DMS153 (cell line): ENCODE measurements around the gene IGLL5.
"Not testable (repeated sequence)": the region's sequence is repeated elsewhere in the genome, so short reads cannot be mapped to it uniquely, and the experiment has no call there.

Experiments used
- DNase-seq: peaks from one replicate; lab custom pipeline; 2025; lab: John Stamatoyannopoulos, UW

The IGLL5 gene

DNA sequence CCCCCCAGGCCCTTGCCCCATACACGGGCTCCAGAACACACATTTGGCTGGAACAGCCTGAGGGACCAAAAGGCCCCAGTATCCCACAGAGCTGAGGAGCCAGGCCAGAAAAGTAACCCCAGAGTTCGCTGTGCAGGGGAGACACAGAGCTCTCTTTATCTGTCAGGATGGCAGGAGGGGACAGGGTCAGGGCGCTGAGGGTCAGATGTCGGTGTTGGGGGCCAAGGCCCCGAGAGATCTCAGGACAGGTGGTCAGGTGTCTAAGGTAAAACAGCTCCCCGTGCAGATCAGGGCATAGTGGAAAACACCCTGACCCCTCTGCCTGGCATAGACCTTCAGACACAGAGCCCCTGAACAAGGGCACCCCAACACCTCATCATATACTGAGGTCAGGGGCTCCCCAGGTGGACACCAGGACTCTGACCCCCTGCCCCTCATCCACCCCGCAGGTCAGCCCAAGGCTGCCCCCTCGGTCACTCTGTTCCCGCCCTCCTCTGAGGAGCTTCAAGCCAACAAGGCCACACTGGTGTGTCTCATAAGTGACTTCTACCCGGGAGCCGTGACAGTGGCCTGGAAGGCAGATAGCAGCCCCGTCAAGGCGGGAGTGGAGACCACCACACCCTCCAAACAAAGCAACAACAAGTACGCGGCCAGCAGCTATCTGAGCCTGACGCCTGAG is 13.1 kb downstream of the IGLL5 start:
- DNase-seq: not testable (repeated sequence)

DNA sequence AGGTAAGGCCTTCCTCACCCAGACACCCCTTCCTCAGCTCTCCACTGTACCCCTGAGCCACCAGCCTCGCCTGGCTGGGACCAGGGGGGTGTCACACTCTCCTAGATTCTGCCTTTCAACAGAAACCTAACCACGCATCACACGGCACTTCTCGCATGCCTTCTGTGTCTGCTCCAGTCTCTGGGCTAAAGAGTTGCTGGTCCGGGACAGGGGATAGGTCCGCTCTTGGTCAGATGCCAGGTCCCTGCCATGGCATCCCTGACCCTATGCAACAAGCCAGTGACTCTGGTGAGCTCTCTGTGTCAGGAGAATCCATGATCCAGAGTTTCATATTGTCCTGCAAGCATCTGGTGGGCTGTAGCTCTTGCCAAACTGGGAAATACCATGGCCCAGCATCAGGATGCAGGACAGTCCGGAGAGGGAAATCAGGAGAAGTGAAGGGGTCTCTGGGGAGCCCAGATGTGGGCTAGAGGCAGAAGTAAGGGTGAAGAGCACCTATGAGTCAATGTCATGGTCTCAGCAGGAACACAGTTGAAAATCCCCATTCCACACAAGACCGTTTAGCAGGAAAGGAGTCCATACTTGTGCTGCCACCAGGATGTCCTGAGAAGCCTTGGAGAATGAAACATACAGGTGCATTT is 14.1 kb downstream of the IGLL5 start:
- DNase-seq: no peak

DNA sequence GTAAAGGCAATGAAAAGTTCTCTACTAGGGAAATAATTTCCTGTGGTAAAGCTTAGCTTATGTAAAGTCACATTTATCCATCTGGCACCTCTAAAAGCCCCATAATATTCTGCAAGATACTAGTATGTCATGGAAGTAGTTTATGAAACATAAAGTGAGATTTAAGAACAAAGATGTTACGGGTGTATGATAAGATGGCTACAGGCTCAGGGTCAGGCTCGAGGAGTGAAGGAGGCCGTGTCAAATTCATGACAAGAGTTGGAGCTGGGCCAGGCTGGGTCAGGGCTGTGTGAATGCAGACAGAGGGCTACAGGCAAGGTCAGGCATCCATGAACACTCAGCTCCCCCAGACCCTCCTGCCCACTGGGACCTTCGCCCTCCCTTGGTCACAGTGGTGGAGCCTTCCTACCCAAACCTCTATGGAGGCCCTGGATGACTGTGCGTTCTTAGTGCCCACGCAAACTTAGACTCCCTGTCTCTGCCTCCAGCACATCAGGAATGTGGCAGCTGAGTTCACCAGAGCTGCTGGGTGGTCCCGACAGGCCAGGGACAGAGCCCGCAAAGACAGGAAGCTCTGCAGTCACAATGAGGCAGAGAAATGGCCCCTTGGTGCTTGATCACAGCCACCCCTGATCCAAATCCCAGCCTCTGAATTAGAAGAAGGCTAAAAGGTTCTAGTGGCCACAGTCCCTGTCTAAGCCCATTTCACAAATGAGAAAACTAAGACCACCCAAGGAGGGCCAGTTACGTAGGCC is 14.8 kb downstream of the IGLL5 start:
- DNase-seq: no peak

DNA sequence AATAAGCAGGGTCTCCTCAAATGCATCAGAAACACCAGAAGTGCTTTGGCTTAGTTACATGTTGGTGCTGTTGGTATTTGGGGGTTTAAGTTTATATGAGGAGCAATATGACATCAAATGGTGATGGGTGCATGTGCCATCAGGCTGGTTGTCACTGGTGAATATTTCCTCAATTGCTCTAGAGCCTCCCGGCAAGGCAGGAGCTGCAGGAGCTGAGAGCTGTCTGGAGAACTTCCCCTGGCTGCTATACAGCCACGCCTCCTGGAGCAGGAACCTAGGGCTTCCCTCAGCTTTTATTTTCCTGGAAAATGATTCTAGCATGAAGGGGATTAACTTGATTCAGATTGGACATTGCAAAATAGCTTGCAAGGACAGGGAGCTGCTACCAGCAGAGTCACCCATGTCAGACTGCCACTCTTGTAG is 15.8 kb downstream of the IGLL5 start:
- no peak for DNase-seq

DNA sequence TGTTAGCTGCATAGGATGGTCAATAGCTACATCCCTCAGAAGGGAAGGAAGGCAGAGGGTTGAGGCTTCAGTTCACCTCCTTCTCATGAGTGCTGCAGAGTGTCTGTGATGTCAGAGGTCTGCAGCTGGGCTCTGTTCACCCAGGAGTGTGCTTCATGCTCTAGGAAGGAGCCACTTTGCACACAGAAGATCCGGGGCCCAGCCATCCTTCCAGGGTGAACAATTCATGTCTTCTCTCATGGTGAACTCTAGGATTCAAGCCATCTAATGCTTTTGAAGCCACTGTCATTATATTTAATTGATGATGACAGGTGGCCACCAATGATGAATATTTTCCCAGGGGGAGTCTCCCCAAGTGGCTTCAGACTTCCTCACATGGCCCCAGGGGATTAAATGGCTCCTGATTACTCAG is 16.2 kb downstream of the IGLL5 start:
- DNase-seq: not testable (repeated sequence)

DNA sequence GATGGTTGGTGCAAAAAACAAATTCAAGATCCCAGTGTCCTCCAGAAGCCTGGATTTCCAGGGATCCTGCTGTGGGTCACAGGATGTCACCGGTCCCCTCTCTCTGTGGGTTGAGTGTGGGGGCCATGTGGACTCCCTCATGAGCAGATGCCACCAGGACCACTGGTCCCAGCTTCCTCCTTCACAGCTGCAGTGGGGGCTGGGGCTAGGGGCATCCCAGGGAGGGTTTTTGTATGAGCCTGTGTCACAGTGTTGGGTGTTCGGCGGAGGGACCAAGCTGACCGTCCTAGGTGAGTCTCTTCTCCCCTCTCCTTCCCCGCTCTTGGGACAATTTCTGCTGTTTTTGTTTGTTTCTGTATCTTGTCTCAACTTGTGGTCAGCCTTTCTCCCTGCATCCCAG is 17.1 kb downstream of the IGLL5 start:
- not testable (repeated sequence) for DNase-seq

DNA sequence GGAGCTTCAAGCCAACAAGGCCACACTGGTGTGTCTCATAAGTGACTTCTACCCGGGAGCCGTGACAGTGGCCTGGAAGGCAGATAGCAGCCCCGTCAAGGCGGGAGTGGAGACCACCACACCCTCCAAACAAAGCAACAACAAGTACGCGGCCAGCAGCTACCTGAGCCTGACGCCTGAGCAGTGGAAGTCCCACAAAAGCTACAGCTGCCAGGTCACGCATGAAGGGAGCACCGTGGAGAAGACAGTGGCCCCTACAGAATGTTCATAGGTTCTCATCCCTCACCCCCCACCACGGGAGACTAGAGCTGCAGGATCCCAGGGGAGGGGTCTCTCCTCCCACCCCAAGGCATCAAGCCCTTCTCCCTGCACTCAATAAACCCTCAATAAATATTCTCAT is 18.8 kb downstream of the IGLL5 start:
- not testable (repeated sequence) for DNase-seq

DNA sequence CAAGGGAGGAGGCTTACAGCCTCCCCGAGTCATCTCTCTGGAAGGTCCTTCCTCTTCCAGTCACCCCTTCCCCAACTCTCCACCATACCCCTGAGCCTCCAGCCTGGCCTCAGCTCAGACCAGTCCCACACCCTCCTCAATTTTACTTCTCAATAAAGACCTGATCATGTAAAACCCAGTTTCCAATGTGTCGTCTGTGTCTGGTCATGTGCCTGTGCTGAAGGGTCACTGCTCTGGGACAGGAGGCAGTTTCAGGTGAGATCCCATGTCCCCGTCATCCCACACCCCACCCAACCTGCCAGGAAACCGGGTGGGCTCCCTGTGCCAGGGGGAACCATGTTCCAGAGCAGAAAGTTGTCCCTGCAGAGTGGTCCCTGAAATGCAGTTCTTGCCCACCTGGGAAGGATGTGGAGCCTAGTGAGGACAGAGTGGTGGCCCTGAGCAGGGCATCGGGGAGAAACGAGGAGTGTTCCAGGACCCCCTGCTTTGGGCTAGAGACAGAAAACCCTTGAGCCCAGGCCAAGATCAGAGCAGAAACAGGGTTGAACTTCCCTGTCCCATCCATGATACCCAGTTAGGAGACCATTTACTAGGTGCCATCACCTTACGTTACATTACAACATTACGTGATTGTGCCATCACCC is 19.4 kb downstream of the IGLL5 start:
- no peak for DNase-seq

DNA sequence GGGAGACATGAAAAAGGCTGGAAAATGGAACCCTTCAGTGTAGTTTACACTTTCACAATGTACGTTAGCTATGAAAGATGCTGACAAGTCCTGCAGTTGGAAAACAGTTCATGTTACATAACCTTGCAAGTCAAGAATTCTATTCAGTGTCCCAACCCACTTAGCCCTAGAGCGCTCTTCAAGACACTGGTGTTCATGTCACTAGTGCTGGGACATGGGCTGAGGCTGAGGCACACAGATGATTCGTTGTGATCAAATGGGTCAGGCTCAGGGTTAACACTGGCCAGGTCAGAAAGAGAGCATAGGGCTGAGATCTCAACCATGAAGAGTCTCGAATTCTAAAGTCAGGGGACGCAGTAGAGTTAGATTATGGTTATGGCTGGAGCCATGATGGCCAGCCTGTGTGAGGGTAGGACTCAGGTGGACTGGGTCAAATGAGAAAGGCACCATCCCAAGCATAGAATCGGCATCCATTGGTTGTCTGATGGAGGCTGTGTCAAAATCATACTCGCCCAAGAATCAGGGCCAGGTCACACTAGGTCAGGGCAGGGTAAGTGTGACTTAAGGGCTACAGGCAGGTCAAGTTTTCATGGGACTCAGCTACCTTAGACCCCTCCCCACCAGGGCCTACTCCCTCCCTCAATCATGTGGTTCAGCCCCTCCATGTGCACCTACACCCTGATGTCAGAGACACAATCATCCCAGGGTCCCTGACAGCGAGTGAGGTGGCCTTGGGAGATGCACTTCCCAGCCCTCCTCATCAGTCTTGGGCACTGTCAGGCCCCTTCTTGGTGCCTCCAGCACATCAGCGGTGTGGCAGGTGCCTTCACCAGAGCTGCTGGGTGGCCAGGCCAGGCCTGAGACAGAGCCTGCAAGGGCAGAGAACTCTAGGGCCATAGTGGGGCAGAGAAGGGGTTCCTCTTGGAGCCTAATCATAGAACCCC is 20.2 kb downstream of the IGLL5 start:
- no peak for DNase-seq

DNA sequence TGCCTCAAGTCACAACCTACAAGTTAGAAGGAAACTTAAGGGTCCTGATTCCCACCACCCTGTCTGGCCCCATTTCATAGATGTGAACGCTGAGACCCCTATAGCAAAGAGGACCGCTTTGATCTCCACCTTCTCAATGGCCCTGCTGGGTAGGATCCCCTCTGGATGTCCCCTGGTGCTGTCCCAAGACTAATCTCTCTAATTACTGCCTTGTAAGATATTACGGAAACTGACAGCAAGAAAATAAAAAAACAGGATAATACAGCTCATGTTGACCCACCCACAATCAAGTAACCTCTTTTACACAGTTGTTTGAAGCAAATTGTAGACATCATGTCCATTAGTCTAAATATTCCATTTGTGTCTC is 20.9 kb downstream of the IGLL5 start:
- no peak for DNase-seq

DNA sequence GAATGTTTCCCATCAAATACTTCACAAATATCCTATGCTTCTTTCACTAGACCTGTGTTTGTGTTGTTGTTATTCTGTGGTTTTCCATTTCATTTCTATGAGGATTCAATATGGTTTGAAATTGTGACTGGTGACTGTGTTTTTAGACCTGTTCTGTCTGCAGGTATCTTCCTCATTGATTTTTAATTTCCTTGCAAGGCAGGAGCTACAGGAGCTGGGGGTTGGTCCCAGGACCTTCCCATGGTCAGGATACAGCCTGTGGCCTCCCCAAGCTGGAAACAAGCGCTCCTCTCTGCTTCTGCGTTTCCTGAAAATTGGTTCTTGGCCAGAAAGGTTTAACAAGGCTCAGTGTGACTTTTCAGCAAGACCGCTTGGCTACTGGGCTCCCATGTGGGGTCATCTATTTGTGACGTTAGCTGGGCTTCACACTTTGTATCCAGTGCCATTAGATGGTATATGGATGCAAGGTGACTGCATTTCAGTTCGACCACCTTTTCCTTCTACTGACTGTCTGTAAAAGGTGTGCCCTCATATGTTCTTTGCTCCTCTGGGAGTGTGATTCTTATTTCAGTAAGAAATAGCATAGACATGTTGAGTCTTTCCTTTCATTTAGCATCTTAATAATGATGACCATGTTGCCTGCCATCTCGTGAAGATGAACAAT is 21.5 kb downstream of the IGLL5 start:
- DNase-seq: no peak

DNA sequence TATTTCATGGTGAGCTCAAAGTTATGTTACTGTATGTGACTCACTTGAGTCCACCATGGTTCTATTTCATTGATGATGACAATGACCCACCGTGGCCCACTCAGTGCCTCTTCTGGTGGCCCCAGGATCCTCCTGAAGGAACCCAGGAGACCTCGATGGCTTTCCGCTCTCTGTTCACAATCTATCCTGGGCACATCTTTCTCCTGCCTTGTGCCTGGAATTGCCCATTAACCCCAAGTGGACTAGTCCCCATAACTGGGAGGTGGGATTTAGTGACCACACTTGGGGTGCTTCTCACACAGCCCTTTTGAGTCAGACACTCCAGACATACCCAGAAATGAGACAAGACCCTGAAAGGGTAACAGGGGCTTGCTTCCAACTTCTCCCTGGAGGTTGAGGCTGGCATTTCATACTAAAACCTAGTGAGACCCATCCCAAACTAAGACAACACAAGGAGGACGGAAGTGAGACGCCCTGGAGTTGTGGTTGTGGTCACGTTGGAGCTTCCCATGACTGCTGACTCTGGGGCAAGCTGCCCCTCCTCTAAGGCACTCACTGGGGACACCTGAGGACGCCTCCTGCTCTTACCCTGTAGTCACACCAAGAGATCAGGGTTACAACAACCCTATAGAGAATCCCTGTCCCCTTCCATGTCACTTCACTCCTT is 22.1 kb downstream of the IGLL5 start:
- no peak for DNase-seq

DNA sequence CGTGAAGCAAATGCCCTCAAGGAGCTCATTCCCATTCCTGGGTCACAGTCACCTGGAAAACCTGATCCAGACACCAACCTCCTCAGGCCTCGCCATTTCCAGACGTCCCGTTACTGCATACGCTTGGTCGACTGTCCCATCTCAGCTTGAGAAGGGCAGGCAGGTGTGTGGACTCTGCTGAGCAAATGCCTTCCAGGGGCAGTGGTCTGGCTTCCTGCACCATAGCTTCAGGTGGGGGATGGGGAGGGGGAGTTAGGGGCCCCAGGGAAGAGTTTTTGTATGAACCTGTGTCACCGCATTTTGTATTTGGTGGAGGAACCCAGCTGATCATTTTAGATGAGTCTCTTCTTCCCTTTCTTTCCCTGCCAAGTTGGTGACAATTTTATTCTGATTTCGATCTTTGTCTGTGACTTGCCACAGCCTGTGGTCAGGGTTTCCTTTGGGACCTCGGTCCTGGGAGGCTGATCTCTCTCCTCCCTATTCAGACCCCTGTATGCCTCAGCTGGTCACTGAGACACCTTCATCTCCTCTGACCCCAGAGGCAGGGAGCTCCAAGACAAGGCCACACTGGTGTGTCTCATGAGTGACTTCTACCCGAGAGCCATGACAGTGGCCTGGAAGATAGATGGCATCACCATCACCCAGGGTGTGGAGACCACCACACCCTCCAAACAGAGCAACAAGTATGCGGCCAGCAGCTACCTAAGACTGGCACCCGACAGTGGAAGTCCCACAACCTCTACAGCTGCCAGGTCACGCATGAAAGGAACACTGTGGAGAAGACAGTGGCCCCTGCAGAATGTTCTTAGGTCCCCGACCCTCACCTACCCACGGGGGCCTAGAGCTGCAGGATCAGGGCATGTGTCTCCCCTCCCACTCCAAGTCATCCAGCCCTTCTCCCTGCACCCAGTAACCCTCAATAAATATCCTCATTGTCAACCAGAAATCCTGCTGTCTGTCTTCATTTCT is 22.9 kb downstream of the IGLL5 start:
- DNase-seq: no peak

DNA sequence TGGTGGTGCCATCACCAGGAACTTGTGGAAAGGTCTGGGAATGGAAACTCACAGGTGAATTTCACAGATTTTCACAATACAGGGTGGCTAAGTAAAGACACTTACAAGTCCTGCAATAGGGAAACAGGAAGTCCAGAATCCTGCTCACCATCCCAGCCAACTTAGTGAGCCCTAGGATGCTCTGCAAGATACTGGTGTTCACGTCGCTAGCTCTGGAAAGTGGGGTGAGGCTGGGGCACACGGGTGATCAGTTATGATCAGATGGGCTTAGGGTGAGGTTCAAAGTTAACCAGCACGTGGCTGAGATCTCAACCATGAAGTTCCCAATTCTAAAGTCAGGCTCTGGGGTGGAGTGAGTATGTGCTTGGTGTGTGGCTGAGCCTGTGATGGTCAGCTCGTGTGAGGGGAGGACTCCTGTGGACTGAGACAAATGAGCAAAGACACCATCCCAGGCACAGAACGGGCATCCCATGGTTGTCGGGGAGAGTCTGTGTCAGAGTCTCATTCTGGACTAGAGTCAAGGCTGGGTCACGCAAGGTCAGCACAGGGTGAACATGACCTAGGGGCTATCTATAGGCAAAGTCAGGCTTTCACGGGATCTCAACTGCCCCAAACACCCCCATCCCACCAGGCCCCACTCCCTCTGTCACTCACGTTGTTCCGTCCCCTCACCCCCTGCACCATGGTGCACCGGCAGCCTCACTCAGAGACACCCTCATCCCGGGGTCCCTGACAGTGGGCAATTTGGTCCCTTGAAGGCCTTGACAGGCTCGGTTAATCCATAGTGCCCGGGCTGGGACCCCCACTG is 23.9 kb downstream of the IGLL5 start:
- no peak for DNase-seq

DNA sequence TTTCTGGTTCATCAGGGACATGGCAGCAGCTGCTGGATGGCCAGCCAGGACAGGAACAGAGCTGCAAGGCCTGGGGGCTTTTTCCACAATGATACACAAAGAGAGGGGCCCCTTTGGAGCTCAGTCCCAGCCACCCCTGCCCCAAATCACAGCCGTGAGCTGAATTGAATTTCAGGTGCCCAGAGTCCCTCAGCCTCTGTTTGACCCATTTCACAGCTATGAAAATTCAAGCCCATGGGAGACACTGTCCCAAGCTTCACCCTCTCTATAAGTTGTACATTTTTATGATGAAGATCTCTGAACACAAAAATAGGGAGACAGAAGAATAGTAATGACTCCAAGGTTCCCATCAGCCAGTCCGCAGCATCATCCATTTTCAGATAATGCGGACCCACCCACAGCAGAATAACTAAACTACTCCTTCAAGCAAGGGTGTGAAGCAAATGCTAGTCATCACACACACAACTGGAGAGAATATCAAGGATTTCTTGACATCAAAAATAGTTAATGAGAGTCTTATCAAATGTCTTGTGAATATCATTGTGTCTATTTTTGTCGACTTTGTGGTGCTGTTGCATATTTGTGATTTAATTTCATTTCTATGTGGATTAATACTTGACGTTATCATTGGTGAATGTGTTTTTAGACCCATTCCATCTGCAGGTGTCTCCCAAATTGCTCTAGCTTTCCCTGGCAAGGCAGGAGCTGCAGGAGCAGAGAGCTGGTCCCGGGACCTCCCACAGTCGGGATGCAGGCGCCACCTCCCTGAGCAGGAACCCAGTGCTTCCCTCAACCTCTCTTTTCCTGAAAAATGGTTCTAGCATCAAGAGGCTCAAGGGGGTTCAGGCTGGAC is 24.7 kb downstream of the IGLL5 start:
- no peak for DNase-seq

DNA sequence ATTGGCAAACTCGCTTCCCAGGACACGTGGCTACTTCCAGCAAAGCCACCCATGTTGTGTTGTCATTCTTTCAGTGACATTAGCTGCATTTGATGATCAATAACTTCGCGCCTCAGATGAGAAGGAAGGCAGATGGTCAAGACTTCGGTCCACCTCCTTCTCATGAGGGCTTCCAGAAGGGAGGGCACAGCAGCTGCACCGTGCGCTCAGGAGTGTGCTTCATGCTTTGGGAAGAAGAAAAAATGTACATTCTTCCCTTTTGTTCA is 25.3 kb downstream of the IGLL5 start:
- DNase-seq: no peak

DNA sequence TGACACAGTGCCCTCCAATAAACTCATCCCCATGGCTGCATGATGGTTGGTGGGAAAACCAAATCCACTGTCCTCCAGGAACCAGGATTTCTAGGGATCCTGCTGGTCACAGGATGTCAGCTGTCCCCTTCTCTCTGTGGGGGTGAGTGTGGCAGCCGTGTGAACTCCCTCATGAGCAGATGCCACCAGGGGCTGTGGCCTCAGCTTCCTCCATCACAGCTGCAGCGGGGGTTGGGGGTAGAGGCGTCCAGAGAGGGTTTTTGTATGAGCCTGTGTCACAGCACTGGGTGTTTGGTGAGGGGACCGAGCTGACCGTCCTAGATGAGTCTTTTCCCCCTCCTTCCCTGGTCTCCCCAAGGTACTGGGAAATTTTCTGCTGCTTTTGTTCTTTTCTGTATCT is 26.4 kb downstream of the IGLL5 start:
- no peak for DNase-seq
